HG03520 (cell line): ENCODE data around the gene AGBL4.

Source experiments
- ATAC-seq: cut with Tn5 transposase; IDR thresholded peaks from one replicate; pipeline ENCODE4 v1.9.1; 2021; ENCODE audit warnings: mild to moderate bottlenecking, moderate library complexity; ENCODE audit not compliant: unreplicated experiment

Gene AGBL4

DNA sequence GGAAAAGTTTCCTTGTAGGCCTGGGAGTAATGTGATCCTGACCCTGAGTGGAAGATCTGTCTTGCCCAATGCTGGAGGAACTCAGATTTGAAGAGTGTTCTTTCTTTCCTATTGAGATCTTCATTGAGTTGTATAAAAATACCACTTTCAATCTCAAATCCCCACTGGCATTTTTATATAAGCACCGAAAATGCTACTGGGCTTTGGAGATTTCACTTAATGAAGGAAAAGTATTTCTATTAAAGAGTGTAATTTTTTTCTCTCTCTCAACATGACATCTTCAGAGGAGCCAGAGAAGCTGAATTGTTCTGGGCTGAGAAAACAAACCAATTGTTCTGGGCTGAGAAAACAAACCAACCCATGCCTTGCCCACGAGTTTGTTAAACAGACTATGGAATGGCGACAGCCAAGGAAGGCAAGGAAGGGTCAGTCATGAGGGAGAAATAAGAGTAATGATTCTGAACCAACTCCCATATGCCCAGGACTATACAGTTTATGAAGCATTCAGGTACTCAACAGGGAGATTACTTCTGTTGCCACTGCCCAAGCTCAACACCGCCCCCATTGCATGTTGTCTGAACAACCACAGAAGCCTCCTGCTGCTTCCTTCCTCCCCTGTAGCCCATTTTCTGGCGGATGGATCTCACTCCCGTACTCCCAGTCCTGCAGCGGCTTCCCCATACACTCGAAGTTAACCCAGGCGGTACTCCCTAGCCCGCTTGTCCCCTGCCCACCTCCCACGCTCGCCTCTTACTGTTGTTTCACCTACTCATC is 1350.2 kb downstream of the AGBL4 start:
- ATAC-seq = no peak

DNA sequence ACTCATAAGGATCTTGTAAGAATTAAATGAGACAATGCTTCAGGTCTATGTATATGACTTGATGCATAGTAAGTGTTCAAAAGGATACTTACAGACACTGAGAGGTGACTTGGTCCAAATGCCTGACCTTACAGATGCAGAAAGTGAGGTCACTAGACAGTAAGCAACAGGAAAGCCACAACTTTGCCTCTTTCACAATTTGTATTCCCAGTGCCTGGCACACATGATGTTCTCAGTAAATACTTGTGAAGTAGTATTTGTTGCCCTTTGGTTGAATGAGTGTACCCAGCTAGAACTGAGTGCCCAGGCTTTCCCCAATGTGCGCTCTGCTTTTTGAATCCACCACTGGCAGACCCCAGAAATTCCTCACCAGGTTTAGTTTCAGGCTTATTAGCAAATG is 1352.2 kb downstream of the AGBL4 start:
- ATAC-seq = no peak

DNA sequence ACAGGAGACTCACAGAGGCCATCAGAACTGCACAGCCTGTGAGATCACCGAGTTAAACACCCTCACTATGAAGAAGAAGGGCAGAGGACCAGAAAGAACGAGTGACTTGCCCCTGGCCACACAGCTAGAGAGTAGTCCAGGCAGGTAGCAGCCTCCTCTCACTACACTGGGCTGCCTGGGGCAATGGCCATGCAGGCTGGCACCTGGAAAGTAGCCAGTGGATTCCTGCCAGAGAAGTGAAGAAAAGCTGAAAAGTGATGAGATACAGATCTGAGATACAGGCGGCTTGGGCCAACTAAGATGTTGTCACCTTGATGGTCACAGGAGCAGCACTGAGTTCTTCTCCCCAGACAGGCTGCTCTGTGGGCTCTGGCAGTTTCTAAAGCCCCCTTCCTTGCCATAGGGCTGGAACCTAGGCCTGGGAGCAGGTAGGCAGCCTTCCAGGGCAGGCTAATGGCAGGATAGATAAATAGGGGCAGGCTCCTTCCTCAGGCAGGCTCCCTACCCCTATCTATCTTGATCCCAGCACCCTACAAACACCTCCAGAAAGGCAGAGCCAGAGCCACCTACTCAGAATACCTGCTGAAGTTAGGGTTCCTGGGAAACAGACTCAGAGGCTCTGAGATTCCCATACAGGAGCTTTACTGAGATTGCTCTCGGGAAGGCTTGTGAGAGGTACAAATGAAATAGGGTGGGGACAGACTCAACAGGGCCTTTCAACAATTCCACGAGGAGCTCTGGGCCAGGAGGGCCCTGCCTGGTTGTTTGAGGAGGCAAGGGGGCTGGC is 1353.3 kb downstream of the AGBL4 start:
- no peak for ATAC-seq

DNA sequence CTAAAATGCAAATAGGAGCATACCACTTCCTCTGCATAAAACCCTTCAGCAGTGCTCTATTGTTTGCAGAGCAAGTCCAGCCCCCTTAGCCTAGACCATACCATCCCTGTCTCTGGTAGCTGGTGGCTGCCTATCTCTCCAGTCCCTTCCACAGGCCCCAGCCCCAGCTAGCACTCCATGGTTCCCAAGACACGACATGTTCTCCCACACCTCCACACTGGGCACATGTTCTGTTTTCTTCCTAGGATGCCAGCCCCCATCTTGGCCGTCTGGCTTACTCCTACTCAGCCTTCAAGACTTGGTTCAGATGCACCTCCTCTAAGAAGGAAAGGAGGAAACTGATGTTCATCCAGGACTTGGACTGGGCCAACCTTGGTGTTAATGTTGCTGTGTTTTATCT is 1355.4 kb downstream of the AGBL4 start:
- ATAC-seq = no peak

DNA sequence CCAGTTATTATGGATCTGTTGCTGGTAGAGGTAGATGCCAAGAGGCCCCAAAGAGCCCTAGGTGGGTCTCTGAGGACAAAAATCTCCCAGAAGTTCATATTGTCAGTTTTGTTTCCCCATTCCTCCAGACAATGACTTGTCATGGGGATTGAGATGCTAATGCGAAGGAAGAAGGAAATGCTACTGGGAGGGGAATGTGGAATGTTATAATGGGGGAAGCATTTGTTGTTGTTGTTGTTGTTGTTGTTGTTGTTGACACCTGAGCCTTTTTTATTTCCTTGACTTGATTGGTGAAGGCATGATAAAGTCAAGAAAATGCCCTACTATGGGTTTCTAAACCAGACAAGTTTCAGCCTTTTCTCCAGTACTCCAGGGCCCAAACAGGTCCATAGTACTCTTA is 1356.0 kb downstream of the AGBL4 start:
- ATAC-seq = no peak

DNA sequence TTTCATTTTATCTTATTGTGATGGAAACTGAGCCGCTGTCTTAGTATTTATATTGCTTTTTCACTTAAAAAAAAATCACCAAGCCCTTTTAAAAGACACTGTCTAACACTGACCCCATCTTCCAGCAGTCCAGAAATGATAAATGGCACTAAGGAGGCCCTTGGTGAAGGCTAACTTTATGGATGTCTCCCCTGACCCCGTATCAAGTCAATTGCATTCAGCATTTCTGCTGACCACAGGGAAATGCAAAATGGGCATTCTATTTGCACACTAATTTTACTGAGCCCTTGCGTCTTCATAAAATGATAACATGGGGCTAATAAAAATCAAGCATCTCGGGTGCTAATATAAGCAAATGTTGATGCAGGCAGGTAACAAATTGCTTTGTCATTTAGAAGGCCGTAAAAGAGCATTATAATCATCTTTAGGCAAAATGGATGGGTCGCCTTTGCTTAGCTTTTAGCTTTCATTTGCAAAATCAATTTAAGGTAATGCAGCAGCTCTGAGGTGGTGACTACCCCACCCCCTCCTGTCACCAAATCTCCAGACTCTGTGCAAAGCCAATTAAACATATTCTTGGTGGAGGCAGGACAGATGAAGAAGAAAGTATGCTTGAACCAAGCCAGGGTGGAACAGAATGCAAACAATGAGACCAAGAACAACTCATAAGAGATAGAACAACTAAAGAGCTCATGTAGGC is 1357.9 kb downstream of the AGBL4 start:
- ATAC-seq = no peak

DNA sequence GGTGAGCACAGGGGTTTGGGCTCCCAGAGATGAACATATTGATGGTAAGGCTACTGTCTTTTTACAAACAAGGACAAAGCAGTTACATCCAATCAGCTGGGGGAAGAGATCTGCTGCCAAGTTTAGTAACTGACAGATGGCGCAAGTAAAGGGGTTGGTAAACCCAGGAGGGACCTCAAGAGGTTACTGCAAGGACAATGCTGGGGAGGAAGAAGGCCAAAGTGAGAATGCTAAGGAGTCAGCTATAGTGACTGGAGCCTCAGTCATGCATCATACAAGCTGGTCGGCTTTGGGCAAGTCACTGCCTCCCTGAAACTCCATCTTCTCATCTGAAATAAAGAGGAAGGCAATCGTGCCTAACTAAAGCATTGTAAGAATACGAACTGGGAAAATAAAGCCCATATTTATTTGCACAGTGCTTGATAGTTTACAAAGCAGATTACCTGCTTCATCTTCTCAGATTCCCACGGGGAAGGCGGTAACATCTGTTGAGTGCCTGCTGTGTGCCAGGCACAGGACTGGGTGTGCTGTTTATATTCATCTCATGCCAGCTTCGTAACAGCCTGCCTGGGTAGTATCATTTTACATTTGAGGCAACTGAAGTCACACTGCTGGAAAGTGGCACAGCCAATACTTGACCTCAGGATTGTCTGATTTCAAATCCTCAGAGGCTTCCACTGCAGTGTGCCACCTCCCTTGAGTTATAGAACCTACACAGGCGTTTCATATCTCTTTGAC is 1361.9 kb downstream of the AGBL4 start:
- no peak for ATAC-seq

DNA sequence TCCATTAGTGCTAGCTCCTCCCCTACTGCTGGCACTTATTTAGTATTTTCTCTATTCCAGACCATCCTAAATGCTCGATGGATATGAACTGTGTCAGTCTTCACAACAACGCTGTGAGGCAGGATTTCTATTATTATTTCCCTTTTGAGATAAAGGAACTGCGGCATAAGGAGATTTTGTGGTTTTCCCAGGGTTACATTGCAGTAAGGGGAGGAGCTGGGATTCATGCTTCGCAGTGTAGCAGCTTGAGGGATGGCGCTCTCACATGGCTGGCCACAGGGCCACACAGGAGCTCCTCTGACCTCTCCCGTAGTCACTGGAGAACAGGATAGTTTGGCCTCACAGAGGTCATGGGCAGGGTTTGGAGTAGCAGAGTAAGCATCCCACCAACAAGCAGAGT is 1364.0 kb downstream of the AGBL4 start:
- ATAC-seq = no peak

DNA sequence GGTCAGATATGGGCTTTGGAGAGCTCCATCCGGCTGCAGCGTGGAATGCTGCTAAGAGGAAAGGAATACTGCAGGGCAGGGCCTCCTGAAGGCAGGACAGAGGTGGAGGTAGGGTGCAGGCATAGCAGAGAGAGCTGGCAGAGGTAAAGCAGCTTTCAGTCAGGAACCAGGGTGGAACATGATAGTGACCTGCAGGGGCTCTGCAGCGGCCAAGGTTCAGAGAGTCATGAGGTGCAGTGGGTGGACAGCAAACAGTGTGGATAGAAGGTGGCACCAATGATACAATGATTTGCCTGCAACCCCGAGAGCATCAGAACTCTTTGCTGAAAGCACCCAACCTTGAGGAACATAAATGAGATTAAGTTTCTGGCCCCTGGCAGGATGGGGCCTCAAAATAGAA is 1366.3 kb downstream of the AGBL4 start:
- ATAC-seq = no peak

DNA sequence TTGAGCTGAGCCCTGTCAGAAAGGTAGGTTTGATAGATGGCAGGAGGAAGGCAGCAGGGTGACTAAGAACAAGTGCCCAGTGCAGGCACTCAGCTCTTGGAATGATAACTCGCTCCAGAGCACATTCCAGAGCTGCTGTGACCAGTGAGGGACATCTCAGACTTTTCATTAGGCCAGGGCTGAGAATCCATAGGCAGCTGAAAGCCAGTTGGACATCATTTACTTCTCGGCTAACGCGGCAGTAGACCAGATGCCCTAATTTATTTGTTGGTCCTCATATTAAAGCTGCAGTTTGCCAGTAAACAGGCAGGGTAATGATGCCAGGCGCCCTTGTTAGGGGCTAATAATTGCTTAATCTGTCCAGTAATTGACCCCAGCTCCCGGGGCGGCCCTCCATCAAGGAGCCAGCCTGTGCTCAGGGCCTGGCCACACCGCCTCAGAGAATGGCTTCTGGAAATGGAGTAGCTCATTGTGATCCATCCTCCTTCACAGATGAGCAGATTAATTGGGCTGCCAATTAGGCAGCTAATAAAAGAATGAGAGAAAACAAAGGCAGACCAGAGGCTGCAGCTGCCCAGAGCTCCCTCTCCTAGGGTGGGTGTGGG is 1369.0 kb downstream of the AGBL4 start:
- no peak for ATAC-seq

DNA sequence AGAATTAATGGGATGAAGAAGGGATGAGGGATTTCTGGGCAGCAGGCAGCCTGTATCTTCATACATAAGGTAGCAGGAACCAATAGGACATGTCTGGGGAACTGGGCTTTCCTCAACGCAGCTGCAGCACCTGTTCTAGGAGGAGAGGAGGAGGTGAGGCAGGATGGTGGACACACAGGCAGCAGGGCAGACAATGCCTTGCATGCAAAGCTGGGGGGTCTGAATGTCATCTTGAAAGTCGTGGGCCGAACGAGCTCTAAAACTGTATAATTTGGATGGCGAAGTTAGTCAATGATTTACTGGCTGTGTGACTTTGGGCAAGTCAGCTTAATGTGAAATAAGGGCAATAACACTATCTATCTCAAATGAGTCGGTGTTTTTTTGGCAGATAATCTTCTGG is 1371.4 kb downstream of the AGBL4 start:
- ATAC-seq = no peak

DNA sequence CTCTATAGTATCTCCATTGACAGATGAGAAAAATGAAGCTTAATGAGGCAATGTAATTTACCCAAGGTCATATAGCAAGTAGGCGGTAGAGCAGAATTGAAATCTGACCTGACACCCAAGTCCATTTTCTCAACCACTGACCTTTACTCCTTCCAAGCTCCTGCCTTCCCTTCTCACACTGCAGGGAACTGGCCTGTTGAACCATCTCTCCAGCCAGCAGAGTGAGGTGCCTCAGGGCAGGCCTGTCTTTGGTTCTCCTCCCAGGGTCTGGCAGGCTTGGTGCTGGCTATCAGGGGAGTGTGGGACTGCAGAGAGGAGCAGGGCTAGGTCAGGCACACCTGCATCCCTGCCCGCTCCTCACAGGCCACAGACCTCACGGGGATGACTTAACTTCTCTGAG is 1373.9 kb downstream of the AGBL4 start:
- ATAC-seq = no peak

DNA sequence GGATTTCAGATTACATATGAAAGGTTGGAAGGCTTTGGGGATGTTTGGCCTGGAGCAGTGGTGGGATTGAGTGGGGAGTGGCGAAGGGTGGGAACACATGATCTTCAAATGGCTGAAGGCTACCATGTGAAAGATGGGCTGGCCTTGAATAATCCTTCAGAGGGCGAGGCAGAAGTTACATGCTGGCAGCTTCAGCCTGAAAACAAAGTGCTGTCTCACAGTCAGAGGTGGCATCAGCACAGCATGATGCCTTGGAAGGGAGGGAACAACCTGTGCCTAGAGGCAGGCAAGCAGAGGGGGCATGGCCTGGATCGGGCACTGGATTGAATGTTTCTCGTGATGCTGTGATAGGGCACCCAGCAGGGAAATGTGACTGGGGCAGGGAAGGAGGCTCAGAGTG is 1377.9 kb downstream of the AGBL4 start:
- ATAC-seq = no peak

DNA sequence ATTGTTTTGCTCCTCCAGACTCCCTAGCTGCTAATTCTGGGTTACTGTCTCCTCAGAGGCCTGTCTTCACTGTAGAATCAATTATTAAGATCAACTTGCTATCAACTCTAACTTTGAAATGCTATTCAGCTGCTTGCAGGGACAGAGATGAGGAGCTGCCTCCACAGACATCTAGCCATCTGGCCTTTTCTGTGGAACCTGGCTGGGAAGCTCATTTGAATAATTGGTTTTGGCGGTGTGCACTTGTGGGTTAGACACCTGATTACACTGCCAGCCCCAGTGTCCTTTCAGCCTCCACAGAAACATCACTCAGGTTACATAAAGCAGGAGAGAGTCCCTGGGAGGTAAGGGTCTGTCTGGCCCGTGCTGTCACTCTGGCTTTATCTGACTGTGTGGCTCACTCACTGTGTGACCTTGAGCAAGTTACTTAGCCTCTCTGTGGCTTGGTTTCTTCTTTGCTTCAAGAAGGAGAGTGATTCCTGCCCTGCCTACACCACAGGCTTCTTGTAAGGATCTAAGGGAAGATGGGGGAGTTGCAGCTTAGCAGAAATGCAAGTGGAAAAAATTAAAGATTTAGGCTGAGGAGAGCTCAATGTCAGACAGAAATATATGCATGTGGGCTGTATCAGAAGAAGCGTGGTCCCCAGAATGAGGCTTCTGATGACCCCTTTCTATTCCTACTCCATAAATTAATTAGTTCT is 1378.7 kb downstream of the AGBL4 start:
- no peak for ATAC-seq

DNA sequence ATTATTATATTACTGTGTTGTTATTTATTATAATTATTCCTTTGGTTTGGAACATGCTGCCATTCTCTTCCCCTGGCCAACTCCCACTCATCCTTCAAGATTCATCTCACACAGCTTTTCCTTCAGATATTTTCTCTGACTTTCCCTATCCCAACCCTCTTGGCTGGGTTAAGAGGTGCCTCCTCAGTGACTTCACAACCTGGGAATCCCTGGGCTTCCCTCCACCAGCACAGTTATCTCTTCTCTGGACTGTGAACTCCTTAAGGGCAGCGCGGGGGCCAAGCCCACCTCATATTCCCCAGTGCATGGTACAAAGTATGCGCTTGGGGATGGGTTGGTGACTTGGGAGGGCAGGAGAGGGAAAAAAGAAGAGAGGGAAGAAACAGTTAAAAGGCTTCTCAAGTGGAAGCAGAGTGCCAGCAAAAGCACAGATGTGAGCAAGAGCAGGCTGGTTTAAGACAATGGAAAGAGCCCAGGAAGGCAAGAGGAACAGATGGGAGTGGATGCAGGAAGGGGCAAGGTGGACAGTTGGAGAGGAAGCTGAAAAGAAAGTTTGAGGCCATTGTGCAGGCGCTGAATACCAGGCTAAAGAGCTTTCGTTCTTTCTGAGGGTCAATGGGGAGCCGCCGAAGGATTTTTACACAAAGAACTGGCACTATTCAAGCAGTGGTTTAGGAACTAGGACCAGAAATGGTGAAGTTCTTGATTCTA is 1379.4 kb downstream of the AGBL4 start:
- no peak for ATAC-seq

DNA sequence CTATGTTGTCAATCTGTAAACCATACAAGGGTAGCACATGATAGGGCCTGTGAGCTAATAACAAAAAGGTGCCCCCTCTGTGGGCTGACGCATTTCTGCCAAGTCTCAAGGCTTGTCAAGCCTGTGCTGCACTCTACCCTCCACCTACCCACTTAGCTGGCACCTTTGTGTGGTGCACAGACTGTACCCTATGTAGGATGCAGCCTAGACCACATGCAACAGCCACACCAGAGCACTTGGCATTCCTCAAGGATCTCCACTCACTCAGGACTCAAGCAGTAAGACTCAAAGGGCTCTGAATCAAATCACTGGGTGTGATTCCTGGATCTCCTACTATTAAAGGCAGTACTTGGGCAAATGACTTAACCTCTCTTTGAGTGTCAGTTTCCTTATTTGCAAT is 1380.6 kb downstream of the AGBL4 start:
- no peak for ATAC-seq

DNA sequence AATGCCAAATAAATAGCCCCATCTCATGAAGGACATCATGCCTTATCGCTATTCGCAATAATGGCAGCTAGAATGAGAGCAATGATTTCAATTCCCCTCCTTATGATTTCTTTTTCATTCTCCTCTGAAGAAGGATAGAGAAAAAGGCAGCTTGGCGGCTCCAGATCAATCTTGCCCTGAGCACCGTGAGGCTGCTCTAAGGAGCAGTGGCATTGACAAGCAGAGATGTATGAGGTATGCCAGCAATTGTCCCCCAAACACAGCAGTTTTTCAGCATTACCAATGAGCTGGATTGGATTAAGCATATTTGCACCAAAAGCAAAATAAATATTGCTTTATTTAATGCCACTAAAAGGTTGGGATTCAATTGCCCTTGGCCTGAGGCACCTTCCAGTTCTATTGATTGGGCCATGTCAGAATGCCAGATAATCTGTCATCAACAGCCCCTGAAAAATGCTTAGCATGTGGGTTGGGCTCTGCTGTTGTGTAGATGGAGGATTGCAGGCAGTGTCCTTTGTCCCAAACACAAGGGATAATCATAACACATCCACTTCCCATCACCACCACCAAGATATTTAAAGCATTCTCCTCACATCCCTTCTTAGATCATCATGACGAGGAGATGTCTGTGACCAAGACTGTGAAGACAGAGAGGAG is 1382.8 kb downstream of the AGBL4 start:
- no peak for ATAC-seq

DNA sequence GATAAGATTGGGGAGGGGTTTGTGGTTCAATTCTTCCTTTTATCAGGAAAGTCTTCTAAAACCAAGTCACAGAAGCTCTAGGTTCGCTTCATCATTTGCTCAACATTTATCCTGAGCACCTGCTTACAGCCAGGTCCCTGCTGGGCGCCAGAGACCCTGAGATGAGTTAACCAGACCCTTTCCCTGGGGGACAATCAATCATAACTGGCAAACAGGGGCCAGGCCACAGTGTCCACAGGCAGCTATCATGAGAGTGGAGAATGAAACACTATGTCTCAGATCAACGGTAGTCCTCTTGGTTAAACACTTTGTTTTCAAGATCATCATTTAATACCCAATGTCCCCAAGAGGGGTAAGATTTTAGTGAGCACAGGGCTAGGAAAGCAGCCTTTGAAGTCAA is 1393.9 kb downstream of the AGBL4 start:
- ATAC-seq = no peak

DNA sequence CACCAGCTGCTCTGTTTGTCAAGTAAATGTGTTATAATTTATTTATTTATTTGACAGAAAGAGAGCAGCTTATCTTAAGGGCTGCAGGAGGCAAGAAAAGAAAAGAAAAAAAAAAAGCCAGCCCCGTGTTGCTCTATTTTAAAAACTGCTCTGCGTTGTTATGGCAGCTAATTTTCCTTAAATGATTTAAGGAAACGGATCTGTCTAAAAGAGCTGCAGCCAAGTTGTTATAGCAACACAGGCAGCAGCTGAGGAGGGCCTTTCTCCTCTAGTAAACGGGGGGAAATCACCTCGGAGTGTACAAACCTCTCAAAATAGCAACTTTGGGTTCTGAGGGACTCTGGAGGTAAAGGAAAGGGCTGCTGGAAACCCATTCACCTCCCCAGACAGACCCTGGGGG is 1396.3 kb downstream of the AGBL4 start:
- no peak for ATAC-seq
